Left colon (tissue), 2 donors: Measurements from ENCODE around the gene GNB5. TPM values are rescaled to one million over a fixed set of nuclear protein-coding genes. Genes with fewer than 3 reads are reported as not detected.
"Not testable (repeated sequence)": the region's sequence is repeated elsewhere in the genome, so short reads cannot be mapped to it uniquely, and the experiment has no call there.

Source experiments
- ATAC-seq: fragments of 200-7000 bp; cut with Tn5 transposase; one replicate; pipeline ENCODE4 v1.9.1; 2020; ENCODE audit warnings: mild to moderate bottlenecking, moderate library complexity
- DNase-seq, 2 donors: peaks; one replicate each; pipeline ENCODE4 v3.0.0-alpha.2; 2020
- intact Hi-C, 2 donors: fragments of 100-400 bp; cut with DNase I in 1 of 2; cut with micrococcal nuclease in 1 of 2; formaldehyde crosslinking; loops; one replicate each; pipeline versions ENCODE4 v1.11.2 to v1.14.0; 2022; cut with DNase I, micrococcal nuclease
- long read RNA-seq: library from polyadenylated mRNA; unstranded; transcript quantifications from one replicate; pipeline ENCODE4 v2.0.0, GENCODE V29; 2021
- total RNA-seq, 2 donors: library from RNA; stranded (reverse); fragmentation: NEBNext Ultra II Directional; extraction: Animal tissue kit (Norgen Biotek cat#: 25700); gene quantifications; one replicate each; pipeline ENCODE4 v1.2.1, GENCODE V29; 2021
- donor health status: DM: no; HTN: no; CAD: no.
- donor health status: DM: yes; HTN: yes; CAD: no.

The GNB5 gene
- total RNA-seq: 1 to 10 TPM; 5.4 to 9.2 TPM
- long read RNA-seq, transcript GNB5-202 (11 exons, 1,735 nt): major isoform, 12 of 15 reads
- long read RNA-seq, partial matches to known transcripts: 0 of 15 reads
- long read RNA-seq, other reads (novel, unspliced or antisense): 3 of 15 reads

DNA sequence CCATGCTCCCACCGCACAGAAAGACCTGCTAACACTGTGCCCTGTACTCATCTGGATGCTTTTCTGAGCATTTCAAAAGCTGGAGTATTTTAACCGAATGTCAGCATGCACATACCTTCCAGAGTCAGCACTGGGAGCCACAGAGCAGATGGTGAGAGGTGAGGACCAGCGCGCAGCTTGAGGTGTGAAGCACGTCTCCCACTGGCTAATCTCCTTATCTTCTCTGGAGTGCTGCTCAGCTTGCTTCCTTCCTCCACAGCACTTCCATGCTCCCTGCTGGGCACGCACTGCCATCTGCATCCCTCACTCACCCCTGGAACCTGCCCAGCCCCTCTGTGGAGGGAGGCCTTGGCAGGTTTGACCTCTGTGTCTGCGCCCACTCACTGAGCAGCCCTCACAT lies at the start of gene GNB5:
TSS of gene GNB5 (minus strand) at position 186 of the 400 bp plus-strand sequence. CDS start 6,716 bp downstream, outside the sequence.
- intact Hi-C loops: no loop called here
- DNase-seq (no peak), ATAC-seq (peak; percentile 44)

DNA sequence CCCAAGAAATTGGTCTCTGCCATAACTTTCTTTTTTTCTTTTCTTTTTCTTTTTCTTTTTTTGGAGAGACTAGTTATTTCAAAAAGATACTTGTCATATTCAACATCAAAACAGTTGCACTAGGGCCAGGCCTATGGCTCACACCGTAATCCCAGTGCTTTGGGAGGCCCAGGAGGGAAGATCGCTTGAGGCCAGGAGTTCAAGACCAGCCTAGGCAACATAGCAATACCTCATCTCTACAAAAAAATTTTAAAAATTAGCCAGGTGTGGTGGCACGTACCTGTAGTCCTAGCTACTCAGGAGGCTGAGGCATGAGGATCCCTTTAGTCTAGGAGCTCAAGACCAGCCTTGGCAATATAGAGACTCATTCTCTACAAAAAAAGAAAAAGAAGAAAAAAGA lies 49.0 kb upstream of the GNB5 start:
- ATAC-seq (no peak), DNase-seq (no peak)
- intact Hi-C loops: no loop called here

GRCh38 chr15:52238989-52239525 lies 47.9 kb upstream of the GNB5 start:
- intact Hi-C loops, DNase-seq, ATAC-seq: not testable (repeated sequence)

DNA sequence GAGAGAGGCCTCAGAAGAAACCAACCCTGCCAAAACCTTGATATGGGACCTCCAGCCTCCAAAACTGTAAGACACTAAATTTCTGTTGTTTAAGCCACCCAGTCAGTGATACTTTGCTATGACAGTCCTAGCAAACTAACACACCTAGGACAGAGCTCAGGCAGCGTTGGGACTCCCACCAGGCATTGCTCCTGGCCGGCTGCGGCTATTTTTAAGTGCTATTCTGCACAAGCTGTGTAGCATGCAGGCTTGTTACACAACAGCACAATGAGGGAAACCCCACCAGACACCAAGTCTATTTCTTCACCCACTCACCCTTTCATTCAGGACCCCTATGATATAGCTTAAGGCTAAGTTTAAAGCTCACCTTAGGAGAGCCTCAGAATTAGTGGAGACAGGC lies 47.0 kb upstream of the GNB5 start:
- ATAC-seq: no peak
- intact Hi-C loops: no loop called here

GRCh38 chr15:52236013-52236412 lies 44.8 kb upstream of the GNB5 start:
- no peak for DNase-seq
- intact Hi-C loops: no loop called here
- ATAC-seq: no peak

More for the DNA sequence above, 47.0 kb upstream of the GNB5 start:
- no peak for DNase-seq

GRCh38 chr15:52234596-52235541 lies 43.7 kb upstream of the GNB5 start:
- intact Hi-C loops: no loop called here
- peak in 1 of 2 donors; percentile 34 for DNase-seq
- ATAC-seq: peak; percentile 22

- intact Hi-C loops: no loop called here
- no peak for DNase-seq
- peak; percentile 36 for ATAC-seq
Measured at GRCh38 chr15:52233405-52233804, 42.2 kb upstream of the GNB5 start.

DNA sequence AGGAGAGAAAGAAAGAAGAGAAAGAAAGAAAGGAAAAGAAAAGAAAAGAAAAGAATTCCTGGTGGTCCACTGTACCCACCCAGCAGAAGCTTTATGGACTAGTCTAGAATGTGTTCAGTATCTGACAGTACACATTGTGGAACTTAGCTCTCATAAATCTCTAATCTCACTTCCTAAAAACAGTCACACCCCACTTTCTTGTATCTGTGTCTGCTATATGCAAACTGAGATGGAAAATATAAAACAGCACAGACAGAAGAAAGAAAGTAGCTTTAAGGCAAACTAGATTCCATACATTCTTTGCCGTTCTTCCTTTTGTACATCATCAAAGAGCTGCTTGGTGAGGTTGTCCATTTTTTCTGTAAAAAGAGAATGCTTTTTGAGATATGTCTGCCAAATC lies 41.1 kb upstream of the GNB5 start:
- peak; percentile 17 for ATAC-seq
- DNase-seq: no peak
- intact Hi-C loops: no loop called here

- intact Hi-C loops: no loop called here
- DNase-seq (no peak), ATAC-seq (no peak)
Measured at GRCh38 chr15:52230073-52230472, 38.9 kb upstream of the GNB5 start.

DNA sequence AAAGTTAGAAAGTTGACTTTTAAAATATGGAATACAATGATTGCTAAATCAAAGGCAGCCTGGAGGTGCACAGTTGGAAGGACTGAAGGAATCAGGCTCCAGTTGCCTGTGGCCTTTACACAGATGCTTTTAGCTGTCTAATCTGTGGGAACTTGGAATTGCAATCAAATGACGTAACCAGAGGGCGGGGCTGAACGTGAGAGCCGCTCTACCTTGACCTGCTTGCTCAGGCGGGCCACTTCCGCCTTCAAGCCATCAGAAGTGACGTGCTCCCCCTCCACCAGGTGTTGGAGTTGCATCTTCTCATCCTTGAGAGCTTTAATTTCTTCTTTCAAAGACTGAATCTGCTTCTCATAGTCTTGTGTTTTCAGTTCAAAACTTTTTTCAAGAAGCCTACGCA lies 37.7 kb upstream of the GNB5 start:
- DNase-seq (peak; percentile 81 to 83), ATAC-seq (peak; percentile 83)
- intact Hi-C loops: no loop called here

- DNase-seq (peak; percentile 58 to 74), ATAC-seq (peak; percentile 58)
Measured at GRCh38 chr15:52227456-52227855, 36.3 kb upstream of the GNB5 start.

GRCh38 chr15:52225230-52225629 lies 34.0 kb upstream of the GNB5 start:
- no peak for ATAC-seq
- intact Hi-C loops: no loop called here
- no peak for DNase-seq

More at GRCh38 chr15:52227456-52227855, 36.3 kb upstream of the GNB5 start:
- intact Hi-C loops: no loop called here

- ATAC-seq (no peak), DNase-seq (no peak)
- intact Hi-C loops: no loop called here
Measured at GRCh38 chr15:52224211-52224610, 33.0 kb upstream of the GNB5 start.

DNA sequence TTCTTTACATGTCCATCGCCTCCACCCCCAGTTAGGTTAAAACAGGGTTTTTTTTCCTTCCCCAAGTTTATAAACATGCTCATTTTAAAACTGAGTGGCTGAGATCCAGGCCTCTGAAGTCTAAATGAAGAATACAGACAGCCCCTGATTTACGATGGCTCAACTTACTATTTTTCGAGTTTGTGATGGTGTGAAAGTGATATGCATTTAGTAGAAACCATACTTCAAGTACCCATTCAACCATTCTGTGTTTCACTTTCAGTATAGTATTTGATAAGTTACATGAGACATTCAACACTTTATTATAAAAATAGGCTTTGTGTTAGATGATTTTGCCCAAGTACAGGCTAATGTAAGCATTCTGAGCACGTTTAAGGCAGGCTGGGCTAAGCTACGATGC lies 30.5 kb upstream of the GNB5 start:
- intact Hi-C loops: no loop called here
- ATAC-seq: no peak
- no peak for DNase-seq

DNA sequence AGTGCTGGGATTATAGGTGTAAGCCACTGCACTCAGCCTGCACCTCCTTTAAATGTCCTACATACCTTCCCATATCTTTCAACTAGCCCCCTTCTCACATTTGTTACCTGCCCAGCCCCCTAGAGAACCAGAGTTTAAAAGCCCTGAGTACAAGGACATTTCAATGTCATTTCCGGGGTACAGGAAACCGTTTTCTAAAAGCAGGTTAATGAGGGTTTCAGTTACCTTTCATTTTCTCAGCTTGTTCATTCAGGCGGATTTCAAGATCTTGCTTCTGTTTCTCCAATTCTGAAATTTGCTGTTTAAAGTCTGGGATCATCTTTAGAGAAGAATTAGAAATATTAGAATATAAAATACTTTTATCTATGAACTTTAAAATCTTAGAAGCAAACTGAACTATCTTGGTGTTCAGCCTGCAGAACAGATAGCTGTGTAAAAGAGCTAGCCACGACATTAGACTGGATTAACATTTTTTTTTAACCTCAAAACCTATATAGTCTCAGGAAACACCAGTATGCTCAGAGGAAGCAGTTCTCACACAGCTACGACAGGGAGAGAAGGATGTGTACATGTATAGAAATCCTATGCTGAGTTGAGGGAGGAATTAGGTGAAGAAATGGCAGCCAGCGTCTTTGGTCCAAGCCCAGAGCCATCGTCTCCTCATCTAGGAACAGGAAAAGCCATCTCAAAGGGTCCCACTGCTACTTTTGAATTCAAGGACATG lies 29.9 kb upstream of the GNB5 start:
- ATAC-seq (no peak), DNase-seq (no peak)
- intact Hi-C loops: no loop called here

DNA sequence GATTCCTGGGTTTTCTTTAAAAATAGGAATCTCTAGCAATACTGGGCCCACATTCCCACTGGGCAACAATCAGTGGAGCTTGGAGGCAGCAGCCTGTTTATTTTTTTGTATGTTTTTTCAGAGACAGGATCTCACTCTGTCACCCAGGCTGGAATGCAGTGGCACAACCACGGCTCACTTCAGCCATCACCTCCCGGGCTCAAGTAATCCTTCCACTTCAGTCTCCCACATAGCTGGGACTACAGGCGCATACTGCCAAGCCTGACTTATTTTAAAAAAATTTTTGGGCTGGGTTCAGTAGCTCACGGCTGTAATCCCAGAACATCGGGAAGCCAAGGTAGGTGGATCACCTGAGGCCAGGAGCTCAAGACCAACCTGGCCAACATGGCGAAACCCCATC lies 29.1 kb upstream of the GNB5 start:
- ATAC-seq: no peak
- intact Hi-C loops: no loop called here
- DNase-seq: no peak

DNA sequence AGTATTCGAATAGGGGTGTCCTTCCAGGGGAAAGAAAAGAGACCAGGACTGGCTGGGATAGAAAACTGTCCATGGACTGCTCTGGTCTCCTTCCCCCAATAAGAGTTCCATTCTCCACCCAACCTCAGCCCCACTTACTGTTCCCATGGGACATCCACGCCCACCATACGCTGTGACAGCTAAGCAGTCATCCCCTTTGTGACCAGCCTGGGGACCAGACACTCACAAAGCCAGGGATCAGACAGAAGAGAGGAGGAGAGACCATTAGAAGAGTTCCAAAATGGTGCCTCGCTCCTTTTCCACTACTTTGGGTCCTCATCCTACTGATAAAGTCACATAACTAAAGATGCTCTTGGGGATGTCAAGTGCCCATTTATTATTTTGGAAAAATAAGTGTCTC lies 27.6 kb upstream of the GNB5 start:
- intact Hi-C loops: no loop called here
- ATAC-seq: no peak
- DNase-seq: no peak

- ATAC-seq: no peak
- intact Hi-C loops: no loop called here
- DNase-seq: no peak
Measured at GRCh38 chr15:52218371-52218770, 27.2 kb upstream of the GNB5 start.

DNA sequence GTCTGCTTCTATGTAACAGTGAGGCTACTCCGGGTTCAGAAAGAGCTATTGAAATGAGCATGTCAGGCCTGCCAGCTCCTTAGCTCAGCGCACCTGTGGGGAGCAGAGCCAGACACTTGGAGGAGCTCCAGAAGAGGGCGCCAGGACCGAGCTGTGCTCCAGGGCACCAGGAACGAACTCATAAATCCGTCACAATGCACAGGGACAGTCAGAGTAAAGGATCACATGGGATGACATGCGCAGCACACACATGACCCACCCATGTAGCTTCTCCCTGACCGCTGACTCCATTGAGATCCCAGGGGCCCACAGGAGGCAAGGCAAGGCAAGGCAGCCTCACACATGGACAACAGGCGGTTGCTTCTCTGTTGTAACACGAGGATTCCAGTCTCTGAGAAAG lies 26.0 kb upstream of the GNB5 start:
- peak; percentile 71 for ATAC-seq
- peak in 1 of 2 donors; percentile 44 for DNase-seq
- intact Hi-C loops: no loop called here
